HL-60/S4 treated with retinoic acid at 250 ng/mL for 4 days and 3 days (cell line): ENCODE measurements around the gene ATP9B.

Experiments
- in situ Hi-C: fragments of 300-500 bp; cut with MboI; formaldehyde crosslinking; loops from 2 replicates; pipeline ENCODE4 v1.7.0; 2022; ENCODE audit warnings: low sequenced_read_pairs

ATP9B gene

GRCh38 chr18:79068937-79069716, at the start of gene ATP9B:
Gene ATP9B (plus strand): TSS chr18:79069394. CDS start chr18:79069411, 17 bp downstream.
- in situ Hi-C loops = no loop called here

GRCh38 chr18:79019881-79020280, 49.3 kb upstream of the ATP9B start:
- in situ Hi-C loops = no loop called here

- in situ Hi-C loops = no loop called here
These were observed 46.6 kb upstream of the ATP9B start for GRCh38 chr18:79022603-79023002.

DNA sequence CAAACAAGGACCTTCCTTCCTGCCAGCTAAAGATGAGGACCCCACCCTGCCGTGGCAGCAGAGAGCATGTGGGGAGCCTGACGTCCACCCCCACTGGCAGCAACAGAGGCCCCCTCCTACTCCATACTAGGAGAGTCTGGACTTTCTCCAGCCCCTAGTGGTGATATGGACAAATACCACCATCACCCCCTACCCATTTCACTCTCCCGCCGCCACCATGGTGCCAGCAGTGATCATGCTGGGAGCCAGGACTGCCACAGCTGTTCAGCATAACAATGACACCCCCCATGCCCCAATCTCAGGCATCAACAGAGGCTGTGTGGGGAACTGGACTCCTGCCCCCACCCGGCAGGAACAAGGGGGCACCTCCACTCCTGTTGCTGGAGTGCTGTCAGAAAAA, 42.7 kb upstream of the ATP9B start:
- in situ Hi-C loops = no loop called here

DNA sequence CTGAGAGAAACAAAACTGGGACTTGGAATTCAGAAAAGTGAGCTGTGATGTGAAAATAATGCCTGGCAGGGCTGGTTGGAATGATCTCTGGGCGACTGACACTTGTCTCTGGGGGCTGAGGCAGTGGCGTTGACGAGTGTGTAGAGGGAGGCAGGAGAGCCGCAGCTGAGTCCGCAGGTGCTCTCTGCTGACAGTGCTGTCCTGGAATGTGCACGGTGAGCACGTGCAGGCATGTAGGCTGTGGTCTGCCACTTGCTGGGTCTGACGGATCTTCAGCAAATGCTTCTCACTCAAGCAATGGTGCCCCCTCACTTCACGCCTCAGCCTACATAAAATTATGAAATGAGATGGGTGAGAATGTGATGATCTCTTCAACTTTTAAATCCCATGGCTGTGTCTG, 38.5 kb upstream of the ATP9B start:
- in situ Hi-C loops = no loop called here

DNA sequence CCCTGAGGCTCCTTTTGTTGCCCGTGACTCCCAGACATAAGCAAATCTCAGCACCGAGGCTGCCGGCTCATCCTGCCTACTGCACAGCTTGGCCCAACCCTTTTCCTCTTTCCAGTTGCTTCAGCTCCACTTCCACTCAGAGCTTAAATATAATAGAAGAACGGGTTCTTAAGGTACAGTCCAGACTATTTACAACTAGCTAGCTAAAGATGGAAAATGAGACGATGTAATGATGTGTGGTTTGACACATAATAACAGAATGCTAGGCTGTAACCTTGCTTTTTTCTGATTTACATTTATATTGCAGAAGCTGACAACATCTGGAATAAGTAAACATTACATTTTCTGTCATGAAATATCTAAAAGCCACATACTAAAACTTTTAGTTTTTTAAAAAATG, 26.9 kb upstream of the ATP9B start:
- in situ Hi-C loops = no loop called here

- in situ Hi-C loops = no loop called here
These were observed 25.9 kb upstream of the ATP9B start for GRCh38 chr18:79043288-79043687.

DNA sequence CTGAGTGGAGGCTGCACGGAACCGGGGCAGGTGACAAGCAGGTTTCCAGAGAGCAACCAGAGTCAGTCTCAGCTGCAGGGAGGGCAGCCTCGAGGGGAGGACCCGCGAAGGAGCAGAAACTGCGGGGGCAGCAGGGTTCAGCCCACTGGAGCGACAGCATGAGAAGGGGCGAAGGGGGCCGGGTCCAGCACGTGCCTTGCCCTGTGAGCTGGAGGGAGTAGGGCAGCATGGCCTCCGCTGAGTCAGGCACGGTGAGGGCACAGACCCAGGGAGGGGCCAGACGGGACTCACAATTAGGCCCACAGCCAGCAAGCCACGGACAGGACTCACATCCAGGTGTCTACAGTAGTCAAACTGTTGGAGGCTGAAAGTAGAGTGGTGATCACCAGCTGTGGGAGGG, 22.7 kb upstream of the ATP9B start:
- in situ Hi-C loops = no loop called here

- in situ Hi-C loops = no loop called here
These were observed 21.5 kb upstream of the ATP9B start for GRCh38 chr18:79047556-79048244.

DNA sequence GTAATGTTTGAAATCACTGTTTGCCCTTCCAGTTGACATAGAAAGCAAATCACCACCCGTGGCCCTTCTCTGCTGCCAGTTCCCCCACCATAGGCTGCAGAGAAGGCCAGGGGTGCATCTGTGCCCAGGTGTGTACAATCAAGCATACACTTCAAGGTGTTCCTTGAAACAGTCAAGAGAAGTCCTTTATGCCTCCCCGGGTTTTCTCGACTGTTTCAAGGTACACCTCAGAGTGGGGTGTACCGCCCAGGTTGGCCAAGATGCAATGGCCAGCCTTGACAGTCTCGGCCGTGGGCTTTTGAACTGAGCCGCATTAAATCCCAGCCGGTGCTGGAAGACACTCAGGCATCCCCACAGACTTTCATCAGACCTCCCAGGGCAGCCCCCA, 21.0 kb upstream of the ATP9B start:
- in situ Hi-C loops = no loop called here

DNA sequence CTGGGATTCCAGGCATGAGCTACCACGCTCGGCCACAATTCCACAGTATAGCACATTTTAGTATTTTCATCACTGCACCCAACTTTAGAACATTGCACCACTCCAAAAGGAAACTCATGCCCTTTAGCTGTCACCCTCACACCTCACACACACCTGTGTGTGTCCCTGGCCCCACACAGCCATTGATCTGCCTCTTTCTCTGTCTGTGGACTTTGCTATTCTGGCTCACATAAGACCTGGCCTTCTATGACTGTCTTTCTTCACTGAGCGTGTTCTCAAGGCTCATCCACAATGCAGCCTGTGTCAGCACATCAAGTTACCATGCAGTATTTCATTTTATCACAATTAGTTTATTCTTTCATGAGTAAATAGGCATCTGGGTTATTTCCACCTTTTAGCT, 19.7 kb upstream of the ATP9B start:
- in situ Hi-C loops = no loop called here

GRCh38 chr18:79050005-79050404, 19.2 kb upstream of the ATP9B start:
- in situ Hi-C loops = no loop called here

DNA sequence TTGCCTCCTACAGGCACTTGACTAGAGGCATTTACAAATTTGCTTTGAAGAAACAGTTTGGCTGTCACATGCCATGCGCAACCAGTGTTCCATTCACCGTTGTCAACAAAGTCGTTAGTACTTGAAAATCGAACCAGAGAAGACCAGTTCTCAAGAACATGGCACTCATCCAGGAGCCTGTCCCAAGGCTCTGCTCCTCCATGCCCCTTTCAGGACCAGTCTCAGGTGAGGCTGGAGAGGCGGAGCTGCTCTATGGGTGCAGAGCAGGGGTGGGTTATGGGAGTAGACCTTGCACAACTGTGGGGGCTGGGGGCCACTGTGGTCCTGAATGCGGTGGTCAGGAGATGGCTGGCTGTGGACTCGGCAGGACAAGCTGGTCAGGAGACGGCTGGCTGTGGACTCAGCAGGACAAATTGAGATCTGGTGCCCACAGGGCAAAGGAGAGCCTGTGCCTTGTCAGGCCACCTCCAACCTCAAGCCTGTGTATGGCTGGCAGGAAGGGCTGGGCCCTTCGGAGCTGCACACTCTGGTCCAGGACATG, 12.3 kb upstream of the ATP9B start:
- in situ Hi-C loops = no loop called here

DNA sequence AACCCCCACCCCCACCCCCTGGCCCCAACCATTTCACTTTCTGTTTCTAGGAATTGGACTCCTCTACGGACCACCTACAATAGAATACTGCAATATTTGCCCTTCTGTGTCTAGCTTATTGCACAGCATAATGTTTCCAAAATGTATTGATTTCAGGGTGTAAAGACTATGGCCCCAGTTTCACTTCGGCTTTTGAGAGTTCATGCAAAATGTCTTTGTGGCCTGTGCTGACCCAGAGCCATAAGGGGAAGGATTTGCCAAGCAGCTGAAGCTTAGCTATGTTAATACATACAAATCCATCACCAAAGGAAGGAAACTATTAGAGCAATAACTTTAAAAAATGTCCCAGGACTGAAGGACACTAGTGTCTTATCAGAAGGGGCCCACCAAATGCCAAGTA, 11.2 kb upstream of the ATP9B start:
- in situ Hi-C loops = no loop called here

DNA sequence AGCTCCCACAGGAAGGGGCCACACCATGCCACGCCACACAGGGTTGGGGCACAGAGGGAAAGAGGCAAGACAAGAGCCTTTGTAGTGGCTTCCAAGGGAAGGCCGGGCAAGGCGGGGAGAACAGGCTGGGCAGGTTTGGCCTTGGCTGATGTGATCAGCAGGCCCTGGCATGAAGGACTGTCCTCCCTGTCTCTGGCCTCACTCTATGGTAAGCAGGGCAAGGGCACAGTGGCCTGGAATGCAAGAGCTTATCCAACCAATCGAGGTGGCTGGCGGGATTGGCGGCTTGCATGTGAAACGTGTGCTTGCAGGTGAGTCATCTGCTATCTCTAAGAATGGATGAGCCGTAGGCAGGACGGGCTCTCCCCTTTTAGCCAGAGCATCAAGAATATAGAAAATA, 6.4 kb upstream of the ATP9B start:
- in situ Hi-C loops = no loop called here

DNA sequence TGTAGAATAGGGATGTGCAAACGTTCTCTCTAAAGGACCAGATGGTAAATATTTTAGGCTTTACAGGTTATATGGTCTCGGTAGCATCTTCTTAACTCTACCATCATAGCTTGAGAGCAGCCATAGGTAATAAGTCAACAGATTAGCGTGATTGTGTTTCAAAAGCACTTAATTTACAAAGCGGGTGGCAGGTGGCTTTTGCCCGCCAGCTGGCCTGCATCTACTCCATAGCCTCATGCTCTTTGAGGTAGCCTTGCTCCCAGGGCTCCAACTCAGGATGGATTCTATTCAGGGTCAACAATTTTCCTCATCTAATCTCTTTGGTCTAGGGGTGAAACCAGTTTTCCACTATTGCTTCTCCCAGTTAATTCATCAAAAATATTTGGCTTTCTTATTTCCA, 5.0 kb upstream of the ATP9B start:
- in situ Hi-C loops = no loop called here

DNA sequence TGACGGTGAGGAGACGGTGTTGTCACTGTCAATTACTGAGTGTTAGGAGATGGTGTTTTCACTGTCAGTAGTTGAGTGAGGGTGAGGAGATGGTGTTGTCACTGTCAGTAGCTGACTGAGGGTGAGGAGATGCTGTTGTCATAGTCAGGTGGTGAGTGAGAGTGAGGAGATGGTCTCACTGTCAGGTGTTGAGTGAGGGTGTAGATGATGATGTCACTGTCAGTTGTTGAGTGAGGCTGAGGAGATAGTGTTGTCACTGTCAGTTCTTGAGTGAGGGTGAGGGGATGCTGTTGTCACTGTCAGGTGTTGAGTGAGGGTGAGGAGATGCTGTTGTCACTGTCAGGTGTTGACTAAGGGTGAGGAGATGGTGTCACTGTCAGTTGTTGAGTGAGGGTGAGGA, 3.4 kb upstream of the ATP9B start:
- in situ Hi-C loops = no loop called here

DNA sequence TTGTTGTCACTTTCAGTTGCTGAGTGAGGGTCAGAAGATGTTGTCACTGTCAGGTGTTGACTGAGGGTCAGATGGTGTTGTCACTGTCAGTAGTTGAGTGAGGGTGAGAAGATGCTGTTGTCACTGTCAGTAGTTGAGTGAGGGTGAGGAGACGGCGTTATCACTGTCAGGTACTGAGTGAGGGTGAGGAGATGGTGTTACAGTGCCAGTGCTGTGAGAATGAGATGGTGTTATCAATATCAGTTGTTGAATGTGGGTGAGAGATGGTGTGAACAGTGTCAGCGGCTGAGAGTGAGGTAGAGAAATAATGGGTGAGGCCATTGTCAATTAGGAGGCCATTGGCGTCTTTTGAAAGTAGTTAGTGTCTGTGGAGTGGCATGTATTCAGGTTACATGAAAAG, 1.6 kb upstream of the ATP9B start:
- in situ Hi-C loops = no loop called here

DNA sequence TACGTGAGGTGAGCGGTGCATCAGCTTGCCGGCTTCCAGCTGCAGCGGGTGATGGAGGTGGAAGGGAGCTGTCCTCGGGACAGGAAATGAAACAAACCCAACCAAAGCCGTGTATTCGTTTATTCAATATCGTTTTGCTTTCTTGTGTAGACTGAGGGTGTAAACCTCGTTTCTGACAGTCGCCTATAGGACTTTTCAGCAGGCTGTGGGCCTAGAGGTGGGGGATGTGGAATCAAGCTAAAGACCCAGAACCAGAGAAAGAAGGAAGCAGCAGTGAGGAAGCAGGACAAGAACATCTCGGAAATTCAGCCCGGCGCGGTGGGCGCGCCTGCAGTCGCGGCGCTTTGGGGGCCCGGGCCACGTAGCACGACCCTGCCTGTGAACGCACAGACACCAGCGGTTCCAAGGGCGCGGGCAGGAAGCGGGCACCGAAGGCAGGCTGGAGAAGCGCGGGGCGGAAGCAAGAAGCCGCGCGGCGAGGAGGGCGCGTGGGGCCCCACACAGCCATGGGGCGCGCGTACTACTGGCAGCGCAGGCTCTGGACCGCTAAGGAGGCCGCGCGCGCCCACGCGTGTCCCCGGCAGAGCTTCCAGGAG, 755 bp upstream of the ATP9B start:
- in situ Hi-C loops = no loop called here

GRCh38 chr18:79069717-79070151, 540 bp downstream of the ATP9B start:
- in situ Hi-C loops = no loop called here

DNA sequence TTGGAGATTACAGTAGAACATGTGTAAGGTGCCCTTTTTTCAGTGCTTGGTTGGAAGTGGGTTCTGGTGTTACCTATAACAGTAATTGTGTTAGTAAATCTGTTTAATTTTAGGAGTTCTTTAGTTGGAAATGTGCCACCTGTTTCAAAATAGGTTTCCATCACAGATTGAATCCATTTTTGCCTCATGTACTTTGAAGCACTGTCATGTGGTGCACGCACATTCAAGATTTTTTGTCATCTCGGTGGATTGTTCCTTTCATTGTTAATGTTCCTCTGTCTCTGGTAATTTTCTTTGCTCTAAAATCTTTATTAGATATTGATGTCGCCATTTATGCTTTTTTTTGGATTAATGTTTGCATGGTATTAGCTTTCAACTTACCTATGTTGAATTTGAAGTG, 1.3 kb downstream of the ATP9B start:
- in situ Hi-C loops = no loop called here

DNA sequence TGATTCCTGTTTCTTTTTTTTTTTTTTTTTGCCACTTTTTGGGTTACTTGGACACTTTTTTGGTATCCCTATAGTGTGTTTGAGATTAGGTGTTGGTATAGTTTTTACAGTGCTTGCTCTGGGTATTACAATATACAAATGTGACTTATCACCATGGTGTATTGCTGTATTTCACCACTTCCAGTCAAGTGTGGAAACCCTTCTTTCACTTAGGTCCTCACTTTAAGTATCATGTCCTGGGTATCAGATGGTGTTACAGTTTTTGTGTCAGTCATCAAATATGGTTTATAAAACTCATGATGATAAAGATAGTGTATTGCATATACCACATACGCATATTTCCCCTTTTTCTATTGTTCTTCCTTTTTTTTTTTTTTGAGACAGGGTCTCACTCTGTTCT, 1.8 kb downstream of the ATP9B start:
- in situ Hi-C loops = no loop called here
